AG04449 (cell line): ENCODE data around the gene FOXR2.

ENCODE experiments used
- CTCF ChIA-PET: fragments of 350-600 bp; formaldehyde crosslinking; extraction: SDS; loops from one replicate; lab custom pipeline; 2021; ENCODE audit warnings: antibody characterized with exemption; lab: Yijun Ruan, JAX
- POLR2A ChIA-PET: fragments of 400-600, 350-600 bp; formaldehyde crosslinking; extraction: SDS; loops from one replicate; lab custom pipeline; 2020; ENCODE audit warnings: antibody characterized with exemption, inconsistent platforms; lab: Yijun Ruan, JAX
- DNase-seq: peaks from one replicate; pipeline ENCODE4 v3.0.0-alpha.2; 2010; ENCODE audit warnings: low read depth, low spot score
- H3K4me3 ChIP-seq: 2 replicates; pipeline ENCODE4 v1.5.1; 2011; ENCODE audit warnings: low read depth, mild to moderate bottlenecking, control low read depth, low read length
- CTCF ChIP-seq: IDR thresholded peaks from one replicate; pipeline ENCODE4 v1.5.1; 2011; ENCODE audit warnings: mild to moderate bottlenecking, moderate library complexity, low read length, control low read depth, inconsistent platforms; ENCODE audit not compliant: insufficient read depth; ENCODE audit errors: missing control alignments

FOXR2 gene

GRCh38 chrX:55623100-55623499, at the start of gene FOXR2:
Gene FOXR2, plus strand, starts transcription at chrX:55623400. Its CDS starts 312 bp downstream, at chrX:55623712.
- ChIA-PET POLR2A (no interaction called here), CTCF (no interaction called here)
- no peak for TF ChIP-seq CTCF
- H3K4me3 ChIP-seq, result no peak within 1 kb of the TSS
- no peak for DNase-seq

- no peak for TF ChIP-seq CTCF
- no peak overlapping the region for H3K4me3 ChIP-seq
- POLR2A ChIA-PET, result no interaction called here
- CTCF ChIA-PET, result no interaction called here
- DNase-seq, result no peak
These were observed 44.1 kb upstream of the FOXR2 start for GRCh38 chrX:55579115-55579514.

GRCh38 chrX:55582447-55582846, 40.8 kb upstream of the FOXR2 start:
- ChIA-PET POLR2A (no interaction called here), CTCF (no interaction called here)
- DNase-seq, result no peak

GRCh38 chrX:55593296-55593695, 29.9 kb upstream of the FOXR2 start:
- ChIA-PET CTCF (no interaction called here), POLR2A (no interaction called here)
- DNase-seq, result no peak
- TF ChIP-seq CTCF, result no peak
- H3K4me3 ChIP-seq, result no peak overlapping the region

More at GRCh38 chrX:55582447-55582846, 40.8 kb upstream of the FOXR2 start:
- H3K4me3 ChIP-seq, result no peak overlapping the region
- no peak for TF ChIP-seq CTCF

- H3K4me3 ChIP-seq, result no peak overlapping the region
- POLR2A ChIA-PET, result no interaction called here
- TF ChIP-seq CTCF, result no peak
- CTCF ChIA-PET, result no interaction called here
- DNase-seq, result no peak
These were observed 29.4 kb upstream of the FOXR2 start for GRCh38 chrX:55593756-55594257.

GRCh38 chrX:55598333-55598732, 24.9 kb upstream of the FOXR2 start:
- ChIA-PET POLR2A (no interaction called here), CTCF (no interaction called here)
- TF ChIP-seq CTCF, result no peak
- no peak for DNase-seq
- no peak overlapping the region for H3K4me3 ChIP-seq
